ENCODE measurements around the gene HIVEP2. TPM values are rescaled to one million over a fixed set of nuclear protein-coding genes. Genes with fewer than 3 reads are reported as not detected.

HIVEP2 gene
- total and polyA plus RNA-seq, 2 donors (not counting 1 experiment from before 2014, with no cell fraction given) = 5.8 to 31.9 TPM

DNA sequence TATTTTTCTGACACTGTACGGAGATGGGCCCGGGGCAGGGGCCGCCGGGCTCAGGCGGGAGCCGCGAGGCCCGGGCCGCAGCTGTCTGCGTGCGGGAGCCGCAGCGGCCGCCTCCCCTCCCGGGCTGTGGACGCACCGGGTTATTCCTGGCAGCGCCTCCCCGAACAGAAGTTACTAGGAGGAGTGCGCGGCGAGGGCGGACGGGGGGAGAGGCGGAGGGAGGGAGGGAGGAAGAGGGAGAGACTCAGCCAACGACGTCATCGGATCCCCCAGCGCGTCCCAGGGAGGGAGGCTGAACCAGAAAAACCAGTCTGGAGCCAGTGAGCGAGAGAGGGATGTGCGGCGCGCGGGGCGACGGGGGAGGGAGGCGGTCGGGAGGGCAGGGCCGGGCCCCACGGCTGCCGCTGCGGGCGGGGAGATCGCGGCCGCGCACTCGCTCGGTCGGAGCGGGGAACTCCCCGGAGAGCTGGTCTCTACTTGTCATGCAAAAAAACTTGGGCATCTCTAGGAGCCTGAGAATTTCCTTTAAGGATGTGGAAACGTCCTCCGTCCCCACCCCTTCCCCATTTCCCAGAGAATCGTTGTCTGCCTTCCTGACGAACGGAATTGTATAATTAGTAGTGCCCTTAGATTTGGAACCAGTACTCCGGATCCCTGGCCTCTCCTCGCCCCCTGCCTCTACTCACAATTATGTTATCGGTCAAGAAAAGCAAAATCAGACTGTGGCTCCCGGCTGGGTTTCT is 1.4 kb upstream of the HIVEP2 start:
- Mint-ChIP-seq H3K4me3 (peak overlapping the region; percentile 99), H3K27ac (peak overlapping the region; percentile 99), H3K4me1 (peaks cover 43% of the 10 kb centered on the region), H3K27me3 (no peaks in the 10 kb centered on the region), H3K9me3 (ENCODE audit: insufficient read depth) (no peaks in the 10 kb centered on the region)
- DNase-seq (peak; percentile 93), ATAC-seq (ENCODE audit: low read depth) (peak; percentile 28)
- under 1% methylated on average over 58 of the region's 62 CpGs for WGBS (ENCODE audit: insufficient coverage)
- TF ChIP-seq, protein P1, sequence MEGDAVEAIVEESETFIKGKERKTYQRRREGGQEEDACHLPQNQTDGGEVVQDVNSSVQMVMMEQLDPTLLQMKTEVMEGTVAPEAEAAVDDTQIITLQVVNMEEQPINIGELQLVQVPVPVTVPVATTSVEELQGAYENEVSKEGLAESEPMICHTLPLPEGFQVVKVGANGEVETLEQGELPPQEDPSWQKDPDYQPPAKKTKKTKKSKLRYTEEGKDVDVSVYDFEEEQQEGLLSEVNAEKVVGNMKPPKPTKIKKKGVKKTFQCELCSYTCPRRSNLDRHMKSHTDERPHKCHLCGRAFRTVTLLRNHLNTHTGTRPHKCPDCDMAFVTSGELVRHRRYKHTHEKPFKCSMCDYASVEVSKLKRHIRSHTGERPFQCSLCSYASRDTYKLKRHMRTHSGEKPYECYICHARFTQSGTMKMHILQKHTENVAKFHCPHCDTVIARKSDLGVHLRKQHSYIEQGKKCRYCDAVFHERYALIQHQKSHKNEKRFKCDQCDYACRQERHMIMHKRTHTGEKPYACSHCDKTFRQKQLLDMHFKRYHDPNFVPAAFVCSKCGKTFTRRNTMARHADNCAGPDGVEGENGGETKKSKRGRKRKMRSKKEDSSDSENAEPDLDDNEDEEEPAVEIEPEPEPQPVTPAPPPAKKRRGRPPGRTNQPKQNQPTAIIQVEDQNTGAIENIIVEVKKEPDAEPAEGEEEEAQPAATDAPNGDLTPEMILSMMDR (IDR thresholded peaks at IDR 0.05) = no peak
- TF ChIP-seq EZH2 (IDR thresholded peaks at IDR 0.05; ENCODE audit: borderline replicate concordance, insufficient read depth, low read depth, low read length, poor library complexity, severe bottlenecking) = no peak
- intact Hi-C loops (cut with micrococcal nuclease) = no loop called here
- H3K36me3 ChIP-seq (replicated peaks in 1 of 2; ENCODE audit: control extremely low read depth in 1 of 2, control insufficient read depth in 1 of 2, extremely low read depth in 1 of 2, insufficient read depth in 2 of 2, low read length in 1 of 2) = no peaks in the 10 kb centered on the region
- peaks cover 40% of the 10 kb centered on the region for H3K79me2 ChIP-seq (ENCODE audit: control insufficient read depth, insufficient read depth, low read length)
- no peaks in the 10 kb centered on the region for H4K20me1 ChIP-seq (ENCODE audit: control insufficient read depth, insufficient read depth, low read length, poor library complexity, severe bottlenecking)
- peak overlapping the region; percentile 54 for H2AFZ ChIP-seq (ENCODE audit: insufficient read depth, low read depth, low read length, poor library complexity, severe bottlenecking)
- CTCF ChIA-PET = interaction anchor here (1.3 to 1.6 kb wide), 3 partner anchors 19 to 80 kb away, joined by 3 to 7 read pairs (median 7); no protein-coding TSS in a partner anchor
- H3K27ac ChIP-seq (ENCODE audit: low read length in 2 of 2) = peak overlapping the region; percentile 100
- no peaks in the 10 kb centered on the region for H3K27me3 ChIP-seq (replicated peaks in 1 of 4; ENCODE audit: control extremely low read depth in 1 of 4, control insufficient read depth in 3 of 4, insufficient read depth in 4 of 4, low read length in 3 of 4)
- H3K9ac ChIP-seq (ENCODE audit: low read length) = peak overlapping the region; percentile 99
- peaks cover 19 to 29% of the 10 kb centered on the region in 2 donors for H3K4me1 ChIP-seq (ENCODE audit: control insufficient read depth in 2 of 2, insufficient read depth in 2 of 2, low read length in 2 of 2)
- peak overlapping the region; percentile 85 to 96 (median 90) for H3K4me3 ChIP-seq (ENCODE audit: control extremely low read depth in 1 of 5, extremely low read depth in 1 of 5, insufficient read depth in 1 of 5, low read depth in 2 of 5, low read length in 4 of 5)
- H3K9me3 ChIP-seq (ENCODE audit: control extremely low read depth in 1 of 3, control insufficient read depth in 2 of 3, insufficient read depth in 1 of 3, low read length in 2 of 3) = no peaks in the 10 kb centered on the region
- H3K4me2 ChIP-seq (replicated peaks; ENCODE audit: low read depth, low read length, poor library complexity, severe bottlenecking) = peak overlapping the region; percentile 93
- POLR2A ChIA-PET = interaction anchor here (0.8 to 2.7 kb wide), 8 partner anchors 9 to 504 kb away, joined by 3 to 21 read pairs (median 3); partner anchors contain the start of genes ADAT2, AIG1 and PEX3
